Jurkat, Clone E6-1 (cell line): ENCODE results near the gene ATP5F1D.

Source experiments
- DNase-seq: peaks from one replicate; pipeline ENCODE4 v3.0.0-alpha.2; 2011; ENCODE audit warnings: low read depth, low spot score
- H3K4me3 ChIP-seq: 2 replicates; pipeline ENCODE4 v1.5.1; 2011; ENCODE audit warnings: mild to moderate bottlenecking, low read length, control low read depth, moderate library complexity

ATP5F1D gene

DNA sequence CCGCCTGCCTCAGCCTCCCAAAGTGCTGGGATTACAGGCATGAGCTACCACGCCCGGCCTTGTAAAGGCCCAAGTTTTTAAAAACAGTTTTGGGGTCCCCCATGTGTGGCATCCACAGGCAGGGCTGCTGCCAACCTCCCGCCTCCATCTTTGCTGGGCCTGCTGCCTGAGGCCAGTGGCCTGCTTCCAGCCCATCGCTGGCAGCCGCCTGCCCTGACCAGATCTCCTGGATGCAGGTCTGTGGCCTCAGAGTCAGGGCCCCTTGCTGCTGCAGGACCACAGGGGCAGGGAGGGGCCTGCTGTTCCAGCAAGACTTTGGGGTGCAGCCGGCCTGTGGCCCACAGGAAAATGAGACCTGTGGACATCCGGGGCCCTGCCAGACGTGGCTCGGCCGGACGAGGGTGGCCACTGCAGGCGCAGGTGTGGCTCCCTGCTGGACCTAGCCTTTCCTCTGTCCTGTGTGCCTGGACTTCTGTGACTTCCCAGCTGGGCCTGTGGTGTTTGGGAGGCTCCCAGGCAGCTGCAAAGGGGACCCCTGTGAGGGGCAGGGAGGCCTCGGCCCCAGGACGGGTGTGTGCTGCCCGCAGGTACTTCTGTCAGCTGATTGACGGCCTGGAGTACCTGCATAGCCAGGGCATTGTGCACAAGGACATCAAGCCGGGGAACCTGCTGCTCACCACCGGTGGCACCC lies 21.6 kb upstream of the ATP5F1D start:
- no peak overlapping the region for H3K4me3 ChIP-seq
- DNase-seq: no peak

GRCh38 chr19:1220477-1220930 lies 21.0 kb upstream of the ATP5F1D start:
- H3K4me3 ChIP-seq: no peak overlapping the region
- DNase-seq: no peak

DNA sequence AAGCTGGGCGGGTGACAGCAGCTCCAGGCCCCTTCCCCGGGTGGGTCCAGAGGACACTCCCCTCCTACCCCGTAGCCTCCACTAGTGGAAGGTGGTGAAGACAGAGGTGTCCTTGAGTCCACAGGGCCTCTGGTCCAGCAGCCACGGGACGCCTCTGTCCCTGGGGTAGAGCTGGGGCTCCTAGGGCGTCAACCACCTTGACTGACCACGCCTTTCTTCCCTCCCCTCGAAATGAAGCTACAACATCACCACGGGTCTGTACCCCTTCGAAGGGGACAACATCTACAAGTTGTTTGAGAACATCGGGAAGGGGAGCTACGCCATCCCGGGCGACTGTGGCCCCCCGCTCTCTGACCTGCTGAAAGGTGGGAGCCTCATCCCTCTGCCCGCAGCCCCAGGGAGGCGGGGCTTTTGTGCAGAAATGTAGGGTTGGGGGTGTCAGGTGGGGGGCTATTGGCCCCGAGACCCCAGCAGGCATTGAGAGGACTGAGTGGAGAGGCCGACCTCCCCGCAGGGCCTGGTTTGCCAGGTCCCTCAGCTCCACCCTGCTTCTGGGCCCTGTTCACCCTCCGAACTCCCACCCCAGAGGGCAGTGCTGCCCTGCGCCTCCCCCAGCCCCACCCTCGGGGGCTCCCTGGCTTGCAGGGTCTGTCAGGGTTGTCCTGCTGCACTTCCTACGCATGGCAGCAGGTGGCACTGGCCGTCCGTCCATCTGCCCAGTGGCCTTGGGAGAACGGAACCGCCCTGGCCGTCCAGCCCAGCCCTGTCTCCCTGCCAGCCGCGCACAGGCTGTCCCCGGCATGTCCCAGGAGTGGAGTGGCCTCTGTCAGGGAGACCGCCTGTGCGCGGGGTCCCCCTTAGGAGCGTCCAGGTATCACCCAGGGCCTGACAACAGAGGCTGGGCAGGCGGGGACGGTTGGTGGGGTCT lies 20.3 kb upstream of the ATP5F1D start:
- no peak overlapping the region for H3K4me3 ChIP-seq
- DNase-seq: no peak

- no peak for DNase-seq
- no peak overlapping the region for H3K4me3 ChIP-seq
These were observed 19.7 kb upstream of the ATP5F1D start for GRCh38 chr19:1221904-1222255.

GRCh38 chr19:1222394-1222793 lies 19.2 kb upstream of the ATP5F1D start:
- DNase-seq: no peak

DNA sequence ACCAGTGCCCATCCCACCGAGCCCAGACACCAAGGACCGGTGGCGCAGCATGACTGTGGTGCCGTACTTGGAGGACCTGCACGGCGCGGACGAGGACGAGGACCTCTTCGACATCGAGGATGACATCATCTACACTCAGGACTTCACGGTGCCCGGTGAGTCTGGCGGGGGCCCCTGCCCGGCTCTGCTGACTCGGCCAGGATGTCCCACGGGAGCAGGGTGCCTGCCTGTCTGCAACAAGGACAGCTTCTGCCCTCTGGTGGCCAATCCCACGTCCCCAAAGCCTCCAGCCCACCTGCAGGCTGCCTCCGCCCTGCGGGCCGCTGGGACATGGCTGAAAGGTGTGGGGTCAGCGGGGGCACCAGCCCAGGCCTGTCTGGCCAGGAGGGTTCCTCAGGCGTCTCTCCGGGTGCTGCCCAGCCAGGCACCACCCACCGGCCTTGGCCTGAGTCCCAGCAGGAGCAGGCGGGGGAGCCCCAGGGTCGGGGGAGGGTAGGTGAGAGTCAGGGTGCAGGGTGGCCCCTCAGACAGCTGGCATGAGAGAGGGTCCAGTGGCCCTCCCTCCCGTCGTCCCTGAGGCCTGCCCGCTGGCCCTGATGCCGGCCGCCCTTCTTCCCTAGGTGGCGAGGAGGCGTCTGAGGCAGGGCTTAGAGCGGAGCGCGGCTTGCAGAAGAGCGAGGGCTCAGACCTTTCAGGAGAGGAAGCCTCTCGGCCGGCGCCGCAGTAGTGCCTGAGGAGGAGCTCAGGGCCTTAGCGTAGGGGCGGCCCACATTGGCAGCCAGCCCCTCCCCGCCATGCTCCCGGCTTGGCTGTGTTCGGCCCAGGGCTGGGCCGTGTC lies 18.3 kb upstream of the ATP5F1D start:
- DNase-seq: no peak
- H3K4me3 ChIP-seq: no peak overlapping the region

More at GRCh38 chr19:1222394-1222793, 19.2 kb upstream of the ATP5F1D start:
- H3K4me3 ChIP-seq: no peak overlapping the region

DNA sequence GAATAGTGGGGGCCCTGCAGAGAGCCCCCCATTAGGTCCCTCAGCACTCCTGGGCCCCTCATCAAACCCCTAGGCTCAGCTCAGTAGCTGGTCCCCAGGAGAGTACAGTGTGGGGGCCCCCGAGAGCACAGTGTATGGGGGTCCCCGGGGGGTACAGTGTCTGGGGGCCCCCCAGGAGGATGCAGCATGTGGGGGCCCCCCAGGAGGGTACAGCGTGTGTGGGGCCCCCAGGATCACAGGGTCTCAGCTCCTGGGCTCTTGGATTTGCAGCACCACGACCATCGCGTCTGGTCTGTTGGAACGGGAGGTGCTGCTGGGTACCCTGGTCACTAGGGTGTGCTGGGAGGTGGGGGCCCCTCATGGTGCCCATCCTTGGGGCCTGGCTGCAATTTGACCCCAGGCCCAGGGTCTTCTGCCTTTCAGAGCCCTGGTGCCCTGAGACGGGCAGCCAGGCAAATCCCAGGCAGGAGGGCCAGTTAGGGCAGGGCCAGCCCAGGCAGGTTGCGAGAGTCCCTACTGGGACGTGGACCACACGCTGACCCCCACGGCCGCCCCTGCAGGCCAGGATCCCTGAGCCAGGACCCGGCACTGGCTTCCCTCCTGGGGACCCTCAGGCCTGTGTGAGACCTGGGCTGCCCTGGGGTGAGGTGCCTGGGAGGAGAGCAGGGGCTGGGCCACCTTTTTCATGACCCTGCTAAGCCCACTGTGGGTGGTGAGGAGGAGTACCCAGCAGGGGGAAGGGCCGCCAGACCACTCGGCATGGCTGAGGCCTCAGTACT lies 17.3 kb upstream of the ATP5F1D start:
- DNase-seq: no peak
- H3K4me3 ChIP-seq: no peak overlapping the region

DNA sequence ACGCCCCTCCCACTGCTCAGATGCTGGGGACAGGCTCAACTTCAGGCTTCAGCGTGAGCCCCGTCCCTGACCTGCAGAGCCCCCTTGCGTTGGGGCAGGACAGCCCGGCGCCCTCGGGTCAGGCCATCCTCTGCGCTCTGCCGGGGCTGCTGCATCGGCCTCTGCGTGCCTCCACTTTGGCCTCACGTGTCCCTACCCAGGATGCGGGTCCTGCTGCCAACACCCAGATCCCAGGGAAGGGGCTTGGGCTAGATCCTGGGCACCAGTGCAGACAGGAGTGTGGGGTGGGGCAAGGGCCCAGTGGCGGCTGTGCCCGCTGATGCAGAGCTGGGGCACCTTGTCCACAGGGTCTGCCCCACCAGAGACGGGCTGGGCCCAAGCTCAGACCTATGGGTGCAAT lies 16.7 kb upstream of the ATP5F1D start:
- DNase-seq: no peak
- no peak overlapping the region for H3K4me3 ChIP-seq

GRCh38 chr19:1225440-1226226 lies 15.9 kb upstream of the ATP5F1D start:
- DNase-seq: no peak
- no peak overlapping the region for H3K4me3 ChIP-seq

DNA sequence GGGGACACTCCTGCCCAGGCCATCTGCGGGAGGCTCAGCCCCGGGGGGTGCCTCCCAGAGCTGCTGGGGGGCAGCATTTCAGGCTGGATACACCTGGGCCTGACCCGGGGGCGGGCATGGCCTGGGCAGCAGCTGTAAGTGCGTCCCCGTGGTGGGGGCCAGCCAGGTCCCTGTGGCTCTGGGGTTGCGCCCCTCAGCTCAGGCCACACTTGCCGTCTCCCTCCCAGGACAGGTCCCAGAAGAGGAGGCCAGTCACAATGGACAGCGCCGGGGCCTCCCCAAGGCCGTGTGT lies 15.4 kb upstream of the ATP5F1D start:
- no peak overlapping the region for H3K4me3 ChIP-seq
- DNase-seq: no peak

- H3K4me3 ChIP-seq: no peak overlapping the region
- DNase-seq: no peak
These were observed 14.8 kb upstream of the ATP5F1D start for GRCh38 chr19:1226522-1227303.

DNA sequence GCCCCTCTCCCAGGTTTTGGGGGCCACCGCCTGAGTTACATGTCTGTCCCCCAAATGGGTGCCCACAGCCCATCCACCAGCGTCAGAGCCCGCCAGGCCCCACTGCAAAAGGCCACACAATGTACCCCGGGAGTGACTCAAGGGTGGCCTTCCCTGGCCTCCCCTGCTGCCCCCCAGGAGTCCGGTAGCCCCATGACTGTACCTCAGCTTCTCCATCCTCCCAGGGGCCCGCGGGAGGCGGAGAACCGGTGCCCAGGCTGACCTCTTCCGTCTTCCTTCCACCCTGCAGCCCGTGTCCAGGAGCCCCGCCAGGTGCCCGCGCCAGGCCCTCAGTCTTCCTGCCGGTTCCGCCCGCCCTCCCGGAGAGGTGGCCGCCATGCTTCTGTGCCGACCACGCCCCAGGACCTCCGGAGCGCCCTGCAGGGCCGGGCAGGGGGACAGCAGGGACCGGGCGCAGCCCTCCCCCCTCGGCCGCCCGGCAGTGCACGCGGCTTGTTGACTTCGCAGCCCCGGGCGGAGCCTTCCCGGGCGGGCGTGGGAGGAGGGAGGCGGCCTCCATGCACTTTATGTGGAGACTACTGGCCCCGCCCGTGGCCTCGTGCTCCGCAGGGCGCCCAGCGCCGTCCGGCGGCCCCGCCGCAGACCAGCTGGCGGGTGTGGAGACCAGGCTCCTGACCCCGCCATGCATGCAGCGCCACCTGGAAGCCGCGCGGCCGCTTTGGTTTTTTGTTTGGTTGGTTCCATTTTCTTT lies 14.1 kb upstream of the ATP5F1D start:
- DNase-seq: no peak
- H3K4me3 ChIP-seq: no peak overlapping the region

GRCh38 chr19:1228161-1228957 lies 13.2 kb upstream of the ATP5F1D start:
- no peak for DNase-seq
- H3K4me3 ChIP-seq: no peak overlapping the region

GRCh38 chr19:1229056-1229923 lies 12.3 kb upstream of the ATP5F1D start:
- no peak for DNase-seq
- H3K4me3 ChIP-seq: no peak overlapping the region
